OCI-LY7 (cell line): ENCODE results near the gene TTC34.
"Not testable (repeated sequence)": the region's sequence is repeated elsewhere in the genome, so short reads cannot be mapped to it uniquely, and the experiment has no call there.

Source experiments
- EZH2phosphoT487 ChIP-seq: fragments of 200-600 bp; sonication (generic); IDR thresholded peaks from 2 replicates; pipeline ENCODE4 v1.6.1; 2018; ENCODE audit warnings: low read depth, borderline replicate concordance, mild to moderate bottlenecking, mixed run types, antibody characterized with exemption, low read length, moderate library complexity, mixed read lengths
- TF ChIP-seq, protein P1 (sequence below): fragments of 200-600 bp; sonication (generic); conservative IDR thresholded peaks from 2 replicates; pipeline ENCODE4 v1.5.1; 2014; ENCODE audit warnings: mild to moderate bottlenecking, antibody characterized with exemption, low read length, moderate library complexity, mixed read lengths

DNA sequence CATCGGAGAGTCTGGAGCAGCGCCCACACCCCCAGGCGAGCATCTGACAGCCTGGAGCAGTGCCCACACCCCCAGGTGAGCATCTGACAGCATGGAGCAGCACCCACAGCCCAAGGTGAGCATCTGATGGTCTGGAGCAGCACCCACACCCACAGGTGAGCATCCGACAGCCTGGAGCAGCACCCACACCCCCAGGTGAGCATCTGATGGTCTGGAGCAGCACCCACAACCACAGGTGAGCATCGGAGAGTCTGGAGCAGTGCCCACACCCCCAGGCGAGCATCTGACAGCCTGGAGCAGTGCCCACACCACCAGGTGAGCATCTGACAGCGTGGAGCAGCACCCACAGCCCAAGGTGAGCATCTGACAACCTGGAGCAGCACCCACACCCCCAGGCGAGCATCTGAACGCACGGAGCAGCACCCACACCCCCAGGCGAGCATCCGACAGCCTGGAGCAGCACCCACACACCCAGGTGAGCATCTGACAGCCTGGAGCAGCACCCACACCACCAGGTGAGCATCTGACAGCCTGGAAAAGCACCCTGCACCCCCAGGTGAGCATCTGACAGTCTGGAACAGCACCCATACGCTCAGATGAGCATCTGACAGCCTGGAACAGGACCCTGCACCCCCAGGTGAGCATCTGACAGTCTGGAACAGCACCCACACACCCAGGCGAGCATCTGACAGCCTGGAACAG, 147.6 kb downstream of the TTC34 start:
- TF ChIP-seq, protein P1, sequence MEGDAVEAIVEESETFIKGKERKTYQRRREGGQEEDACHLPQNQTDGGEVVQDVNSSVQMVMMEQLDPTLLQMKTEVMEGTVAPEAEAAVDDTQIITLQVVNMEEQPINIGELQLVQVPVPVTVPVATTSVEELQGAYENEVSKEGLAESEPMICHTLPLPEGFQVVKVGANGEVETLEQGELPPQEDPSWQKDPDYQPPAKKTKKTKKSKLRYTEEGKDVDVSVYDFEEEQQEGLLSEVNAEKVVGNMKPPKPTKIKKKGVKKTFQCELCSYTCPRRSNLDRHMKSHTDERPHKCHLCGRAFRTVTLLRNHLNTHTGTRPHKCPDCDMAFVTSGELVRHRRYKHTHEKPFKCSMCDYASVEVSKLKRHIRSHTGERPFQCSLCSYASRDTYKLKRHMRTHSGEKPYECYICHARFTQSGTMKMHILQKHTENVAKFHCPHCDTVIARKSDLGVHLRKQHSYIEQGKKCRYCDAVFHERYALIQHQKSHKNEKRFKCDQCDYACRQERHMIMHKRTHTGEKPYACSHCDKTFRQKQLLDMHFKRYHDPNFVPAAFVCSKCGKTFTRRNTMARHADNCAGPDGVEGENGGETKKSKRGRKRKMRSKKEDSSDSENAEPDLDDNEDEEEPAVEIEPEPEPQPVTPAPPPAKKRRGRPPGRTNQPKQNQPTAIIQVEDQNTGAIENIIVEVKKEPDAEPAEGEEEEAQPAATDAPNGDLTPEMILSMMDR = not testable (repeated sequence)
- TF ChIP-seq EZH2phosphoT487 = not testable (repeated sequence)
